ENCODE data around the gene ODF2. TPM values are rescaled to one million over a fixed set of nuclear protein-coding genes. Genes with fewer than 3 reads are reported as not detected.

Gene ODF2
- total and polyA plus RNA-seq, 2 of the 8 experiments (the other 6 are each of a cell fraction or from before 2014, with no cell fraction given): 5.6 to 17.9 TPM

DNA sequence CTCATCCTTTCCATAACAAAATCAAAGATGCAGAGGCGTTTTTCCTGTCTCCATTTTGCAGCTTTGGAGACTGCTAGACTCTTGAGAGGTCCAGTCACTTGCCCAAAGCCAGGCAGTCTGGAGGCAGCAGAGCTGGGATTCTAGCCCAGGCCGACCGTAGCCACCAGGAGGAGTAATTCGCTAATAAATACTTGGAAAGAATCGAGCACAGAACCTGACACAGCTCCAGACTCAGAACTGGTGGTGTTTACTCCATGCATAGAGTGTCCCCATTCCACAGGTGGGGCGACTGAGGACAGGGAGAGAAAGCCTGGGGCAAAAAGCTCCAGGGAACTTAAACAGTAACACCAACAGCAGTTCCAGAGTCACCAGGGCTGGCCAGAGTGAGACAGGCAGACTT lies 45.8 kb upstream of the ODF2 start:
- H3K56ac ChIP-seq (replicated peaks; ENCODE audit: insufficient read length, low read depth, low read length): no peak overlapping the region
- peaks cover 0 to 1% of the 10 kb centered on the region in 2 experiments for H4K20me1 ChIP-seq (replicated peaks in 1 of 2; ENCODE audit: control insufficient read depth in 1 of 2, insufficient read depth in 2 of 2, low read length in 2 of 2)
- peaks cover 15 to 44% (median 21%) of the 10 kb centered on the region in 4 experiments for H3K4me1 ChIP-seq (replicated peaks in 1 of 4; ENCODE audit: control insufficient read depth in 3 of 4, insufficient read depth in 4 of 4, low read length in 3 of 4)
- no peak overlapping the region for H3K4ac ChIP-seq (replicated peaks; ENCODE audit: insufficient read length, low read depth, low read length)
- H4K91ac ChIP-seq (replicated peaks; ENCODE audit: insufficient read length, low read length): no peak overlapping the region
- no peak overlapping the region for H4K5ac ChIP-seq (ENCODE audit: insufficient read length, low read depth, low read length)
- H2BK20ac ChIP-seq (ENCODE audit: low read length): peak overlapping the region; percentile 8; the same call in 1 of the 2 replicates
- H2BK12ac ChIP-seq (ENCODE audit: low read depth, low read length): no peak overlapping the region
- H3K27me3 ChIP-seq (replicated peaks in 1 of 4; ENCODE audit: control insufficient read depth in 3 of 4, extremely low read depth in 1 of 4, insufficient read depth in 3 of 4, low read length in 3 of 4): peaks cover 56 to 80% (median 76%) of the 10 kb centered on the region in 4 experiments
- no peak for DNase-seq (ENCODE audit: low read depth in 1 of 2, low spot score in 2 of 2)
- no peaks in the 10 kb centered on the region for H3K79me1 ChIP-seq (ENCODE audit: low read depth, low read length)
- no peak overlapping the region for H3K9ac ChIP-seq (replicated peaks in 1 of 4; ENCODE audit: extremely low read depth in 1 of 4, low read depth in 3 of 4, low read length in 3 of 4)
- H2BK15ac ChIP-seq (ENCODE audit: low read length): no peak overlapping the region
- ChIA-PET CTCF (ENCODE audit: partially characterized antibody) (interaction anchor here (1.0 to 15.7 kb wide), 16 partner anchors 10 to 161 kb away, joined by 3 to 544 read pairs (median 4); partner anchors contain the start of genes CERCAM and URM1), POLR2A (ENCODE audit: partially characterized antibody) (interaction anchor here (0.9 to 4.8 kb wide), 9 partner anchors 13 to 133 kb away, joined by 3 to 27 read pairs (median 5); no protein-coding TSS in a partner anchor)
- H2BK5ac ChIP-seq (ENCODE audit: low read depth, low read length): no peak overlapping the region
- H3K27ac ChIP-seq (ENCODE audit: low read depth, low read length): no peak overlapping the region
- H3K36me3 ChIP-seq (ENCODE audit: control insufficient read depth in 2 of 4, insufficient read depth in 4 of 4, low read length in 3 of 4): no peaks in the 10 kb centered on the region
- H3K23ac ChIP-seq (ENCODE audit: insufficient read length): no peak overlapping the region
- H2AFZ ChIP-seq (ENCODE audit: low read length): no peak overlapping the region
- no peak for FAIRE-seq
- H3K18ac ChIP-seq (ENCODE audit: extremely low read depth, low read length): 0 out of 2 replicates have a peak overlapping the region, but pooled peaks have one; percentile 63
- H3K23me2 ChIP-seq (ENCODE audit: low read depth, low read length): no peaks in the 10 kb centered on the region
- peaks cover 0 to 3% of the 10 kb centered on the region in 2 experiments; a peak in 1 of 4 replicates for H3K9me3 ChIP-seq (ENCODE audit: insufficient read depth in 2 of 2, low read depth in 1 of 2, low read length in 1 of 2)
- no peaks in the 10 kb centered on the region for H3K79me2 ChIP-seq (ENCODE audit: control insufficient read depth in 1 of 2, insufficient read depth in 2 of 2, low read length in 2 of 2)
- 46% methylated on average over 6 of the region's 6 CpGs; no CpG with 5 or more reads in 1 of the 2 experiments for WGBS, 2 experiments (ENCODE audit: extremely low coverage in 1 of 2, insufficient coverage in 1 of 2, insufficient read length in 1 of 2, insufficient replicate concordance in 2 of 2, low coverage in 1 of 2, low lambda C conversion rate in 2 of 2, missing lambda C conversion rate in 1 of 2)
- H2BK120ac ChIP-seq (replicated peaks; ENCODE audit: low read depth, low read length): no peak overlapping the region
- H4K8ac ChIP-seq (ENCODE audit: extremely low read depth, insufficient read depth, low read length): no peak overlapping the region
- TF ChIP-seq SP1 (IDR thresholded peaks at IDR 0.05; ENCODE audit: low read depth, low read length) (no peak), TEAD4 (IDR thresholded peaks at IDR 0.05; ENCODE audit: low read depth, low read length) (no peak), RAD21 (IDR thresholded peaks at IDR 0.05 in 1 of 2, conservative IDR thresholded peaks at IDR 0.05 in 1 of 2; ENCODE audit: low read depth in 2 of 2, low read length in 2 of 2) (peak in 1 of 2 experiments; percentile 52; a peak in 3 of 4 replicates), EZH2 (IDR thresholded peaks at IDR 0.05; ENCODE audit: low read depth, low read length, severe bottlenecking) (peak; percentile 14), KDM1A (IDR thresholded peaks at IDR 0.05; ENCODE audit: borderline replicate concordance, low read length) (peak; percentile 59; the same call in 1 of the 2 replicates)
- TF ChIP-seq, protein P1, sequence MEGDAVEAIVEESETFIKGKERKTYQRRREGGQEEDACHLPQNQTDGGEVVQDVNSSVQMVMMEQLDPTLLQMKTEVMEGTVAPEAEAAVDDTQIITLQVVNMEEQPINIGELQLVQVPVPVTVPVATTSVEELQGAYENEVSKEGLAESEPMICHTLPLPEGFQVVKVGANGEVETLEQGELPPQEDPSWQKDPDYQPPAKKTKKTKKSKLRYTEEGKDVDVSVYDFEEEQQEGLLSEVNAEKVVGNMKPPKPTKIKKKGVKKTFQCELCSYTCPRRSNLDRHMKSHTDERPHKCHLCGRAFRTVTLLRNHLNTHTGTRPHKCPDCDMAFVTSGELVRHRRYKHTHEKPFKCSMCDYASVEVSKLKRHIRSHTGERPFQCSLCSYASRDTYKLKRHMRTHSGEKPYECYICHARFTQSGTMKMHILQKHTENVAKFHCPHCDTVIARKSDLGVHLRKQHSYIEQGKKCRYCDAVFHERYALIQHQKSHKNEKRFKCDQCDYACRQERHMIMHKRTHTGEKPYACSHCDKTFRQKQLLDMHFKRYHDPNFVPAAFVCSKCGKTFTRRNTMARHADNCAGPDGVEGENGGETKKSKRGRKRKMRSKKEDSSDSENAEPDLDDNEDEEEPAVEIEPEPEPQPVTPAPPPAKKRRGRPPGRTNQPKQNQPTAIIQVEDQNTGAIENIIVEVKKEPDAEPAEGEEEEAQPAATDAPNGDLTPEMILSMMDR (IDR thresholded peaks at IDR 0.05; ENCODE audit: control extremely low read depth in 1 of 3, insufficient read depth in 1 of 3, low read depth in 1 of 3, low read length in 3 of 3): peak; percentile 35 to 48 (median 45)
- no peak overlapping the region for H3K14ac ChIP-seq (ENCODE audit: insufficient read length)
- no peak overlapping the region for H3K4me3 ChIP-seq (ENCODE audit: extremely low read depth in 1 of 4, insufficient read depth in 2 of 4, low read depth in 3 of 4, low read length in 4 of 4)
- no peak overlapping the region; a peak in 1 of 4 replicates for H3K4me2 ChIP-seq (ENCODE audit: insufficient read depth in 1 of 2, low read depth in 2 of 2, low read length in 2 of 2)
- no peak overlapping the region for H2AK5ac ChIP-seq (ENCODE audit: low read depth, low read length)

All from H1 (cell line).